SK-N-SH (cell line): Measurements from ENCODE around the gene JMJD7. TPM values are rescaled to one million over a fixed set of nuclear protein-coding genes. Genes with fewer than 3 reads are reported as not detected.

Source experiments
- CTCF ChIA-PET: fragments of 300-600, 350-600 bp; formaldehyde crosslinking; extraction: SDS; loops from one replicate; lab custom pipeline; 2021; lab: Yijun Ruan, JAX
- POLR2A ChIA-PET: fragments of 350-600 bp; sonication (Branson Sonifier 250); formaldehyde crosslinking; extraction: SDS; loops from one replicate; lab custom pipeline; 2020; ENCODE audit warnings: antibody characterized with exemption, inconsistent platforms; lab: Yijun Ruan, JAX
- DNase-seq: peaks from one replicate; pipeline ENCODE4 v3.0.0; 2012
- H2AFZ ChIP-seq: fragments of 200-600 bp; sonication (generic); 2 replicates; pipeline ENCODE4 v1.8.1; 2016; ENCODE audit warnings: antibody characterized with exemption, mild to moderate bottlenecking, low read depth
- H3F3A ChIP-seq: fragments of 200-600 bp; sonication (generic); replicated peaks from 2 replicates; pipeline ENCODE3; 2016; ENCODE audit warnings: antibody characterized with exemption, mild to moderate bottlenecking; ENCODE audit not compliant: insufficient read depth
- H3K27ac ChIP-seq, 2 experiments: fragments of 200-500 bp in 1 of 2; fragments of 200-600 bp in 1 of 2; sonication (Bioruptor generic) in 1 of 2; sonication (generic), shearing (Covaris generic) in 1 of 2; 2 replicates each; pipeline versions ENCODE4 v1.5.1 to v1.6.1; 2014 to 2016; ENCODE audit warnings: low read depth in 2 of 2, inconsistent platforms in 1 of 2, low read length in 1 of 2, mild to moderate bottlenecking in 1 of 2, mixed read lengths in 1 of 2
- H3K27me3 ChIP-seq: fragments of 200-600 bp; sonication (generic), shearing (Covaris generic); 2 replicates; pipeline ENCODE4 v1.6.1; 2016; ENCODE audit warnings: mixed run types; ENCODE audit not compliant: insufficient read depth
- H3K36me3 ChIP-seq, 2 experiments: fragments of 200-500 bp in 1 of 2; fragments of 200-600 bp in 1 of 2; sonication (Bioruptor generic) in 1 of 2; sonication (generic) in 1 of 2; replicated peaks in 1 of 2; 2 replicates each; pipeline versions ENCODE3 to v1.5.1; 2014 to 2016; ENCODE audit warnings: low read length in 1 of 2, mild to moderate bottlenecking in 1 of 2; ENCODE audit not compliant: insufficient read depth in 2 of 2, control insufficient read depth in 1 of 2
- H3K4me1 ChIP-seq, 2 experiments: fragments of 200-500 bp in 1 of 2; fragments of 200-600 bp in 1 of 2; sonication (Bioruptor generic) in 1 of 2; sonication (generic), shearing (Covaris generic) in 1 of 2; 2 replicates each; pipeline versions ENCODE4 v1.5.1 to v1.6.1; 2014 to 2016; ENCODE audit warnings: low read depth in 1 of 2, low read length in 1 of 2, mixed run types in 1 of 2; ENCODE audit not compliant: insufficient read depth in 2 of 2, control insufficient read depth in 1 of 2
- H3K4me2 ChIP-seq: fragments of 200-600 bp; sonication (generic), shearing (Covaris generic); 2 replicates; pipeline ENCODE4 v1.6.1; 2017; ENCODE audit warnings: mixed run types
- H3K4me3 ChIP-seq, 2 experiments: fragments of 200-500 bp in 1 of 2; fragments of 200-600 bp in 1 of 2; sonication (Bioruptor generic) in 1 of 2; sonication (generic), shearing (Covaris generic) in 1 of 2; 2 replicates each; pipeline versions ENCODE4 v1.5.1 to v1.8.1; 2014 to 2016; ENCODE audit warnings: low read depth in 2 of 2, inconsistent platforms in 1 of 2, low read length in 1 of 2, mild to moderate bottlenecking in 1 of 2, mixed read lengths in 1 of 2, moderate library complexity in 1 of 2
- H3K79me2 ChIP-seq: fragments of 200-600 bp; sonication (generic); 2 replicates; pipeline ENCODE4 v1.8.1; 2017; ENCODE audit warnings: mild to moderate bottlenecking; ENCODE audit not compliant: insufficient read depth
- H3K9ac ChIP-seq: fragments of 200-600 bp; sonication (generic); 2 replicates; pipeline ENCODE4 v1.6.1; 2017; ENCODE audit warnings: mixed run types
- H3K9me2 ChIP-seq: fragments of 200-600 bp; sonication (generic); 2 replicates; pipeline ENCODE4 v1.6.1; 2017; ENCODE audit warnings: mixed run types
- H3K9me3 ChIP-seq: fragments of 200-600 bp; sonication (generic); 2 replicates; pipeline ENCODE4 v1.6.1; 2017; ENCODE audit warnings: mixed run types, mild to moderate bottlenecking, moderate library complexity
- H4K20me1 ChIP-seq: fragments of 200-600 bp; sonication (generic); 2 replicates; pipeline ENCODE4 v1.6.1; 2017; ENCODE audit warnings: mild to moderate bottlenecking, mixed run types; ENCODE audit not compliant: insufficient read depth
- CHD2 ChIP-seq: fragments of 150-350 bp; IDR thresholded peaks from 2 replicates; pipeline ENCODE4 v1.6.1; 2018; ENCODE audit warnings: low read length; ENCODE audit not compliant: partially characterized antibody
- ELF1 ChIP-seq: IDR thresholded peaks from 2 replicates; pipeline ENCODE4 v1.4.0; 2012
- EZH2phosphoT487 ChIP-seq: fragments of 200-600 bp; sonication (generic); IDR thresholded peaks from 2 replicates; pipeline ENCODE4 v1.6.1; 2017; ENCODE audit warnings: low read depth, mixed run types, mild to moderate bottlenecking, antibody characterized with exemption, moderate library complexity, borderline replicate concordance
- FOXM1 ChIP-seq: IDR thresholded peaks from 2 replicates; pipeline ENCODE4 v1.4.0; 2012; ENCODE audit warnings: low read depth, mild to moderate bottlenecking
- GABPA ChIP-seq: IDR thresholded peaks from 2 replicates; pipeline ENCODE4 v1.4.0; 2012; ENCODE audit warnings: low read depth, mild to moderate bottlenecking
- GATA2 ChIP-seq: sonication (generic); formaldehyde crosslinking; IDR thresholded peaks from 2 replicates; pipeline ENCODE4 v1.5.0; 2020; ENCODE audit warnings: mild to moderate bottlenecking, missing genetic modification reagents
- JUND ChIP-seq: IDR thresholded peaks from 2 replicates; pipeline ENCODE4 v1.4.0; 2012
- MEF2A ChIP-seq: IDR thresholded peaks from 2 replicates; pipeline ENCODE4 v1.4.0; 2012; ENCODE audit warnings: low read depth, borderline replicate concordance
- MXI1 ChIP-seq: IDR thresholded peaks from 2 replicates; pipeline ENCODE4 v1.6.1; 2012; ENCODE audit warnings: mild to moderate bottlenecking, low read depth, low read length, improper control_type of control experiment
- NFIC ChIP-seq: IDR thresholded peaks from 2 replicates; pipeline ENCODE4 v1.4.0; 2012; ENCODE audit warnings: borderline replicate concordance
- NRF1 ChIP-seq: IDR thresholded peaks from 2 replicates; pipeline ENCODE4 v1.6.1; 2012; ENCODE audit warnings: low read depth, mild to moderate bottlenecking, low read length
- RAD21 ChIP-seq: IDR thresholded peaks from 2 replicates; pipeline ENCODE4 v1.6.1; 2012; ENCODE audit warnings: mild to moderate bottlenecking, low read length
- RFX5 ChIP-seq: IDR thresholded peaks from 2 replicates; pipeline ENCODE4 v1.6.1; 2012; ENCODE audit warnings: mild to moderate bottlenecking, improper control_type of control experiment, low read length
- SIN3A ChIP-seq: IDR thresholded peaks from 2 replicates; pipeline ENCODE4 v1.6.1; 2012; ENCODE audit warnings: low read depth, mild to moderate bottlenecking, low read length, moderate library complexity, borderline replicate concordance
- SMC3 ChIP-seq: IDR thresholded peaks from 2 replicates; pipeline ENCODE4 v1.6.1; 2012; ENCODE audit warnings: low read depth, low read length, improper control_type of control experiment
- TCF12 ChIP-seq: IDR thresholded peaks from 2 replicates; pipeline ENCODE4 v1.4.0; 2012
- WGBS: methylation state at CpG from one replicate; pipeline ENCODE4 v1.1.6; 2017; ENCODE audit warnings: low lambda C conversion rate; 5-methylcytosine and 5-hydroxymethylcytosine counted together
- polyA plus RNA-seq, 3 experiments: library from polyadenylated mRNA; depleted of rRNA; stranded (reverse); fragments of >200 nt; gene quantifications; 2 replicates each; pipeline ENCODE4 v1.2.3, GENCODE V29; 2012
- TF ChIP-seq, protein P1 (sequence below): fragments of 150-350 bp; IDR thresholded peaks from 2 replicates; pipeline ENCODE4 v1.6.1; 2017; ENCODE audit warnings: antibody characterized with exemption, low read length, low read depth, borderline replicate concordance
- TF ChIP-seq, protein P2 (sequence below): IDR thresholded peaks from 2 replicates; pipeline ENCODE4 v1.6.1; 2012; ENCODE audit warnings: mild to moderate bottlenecking, low read depth, low read length, moderate library complexity
- TF ChIP-seq, protein P3 (sequence below): IDR thresholded peaks from 2 replicates; pipeline ENCODE4 v1.4.0; 2012; ENCODE audit warnings: low read depth
- TF ChIP-seq, protein P4 (sequence below): IDR thresholded peaks from 2 replicates; pipeline ENCODE4; 2012

Gene JMJD7
- polyA plus RNA-seq, 1 of the 3 experiments (the other 2 are of a cell fraction) = 6.5 TPM

DNA sequence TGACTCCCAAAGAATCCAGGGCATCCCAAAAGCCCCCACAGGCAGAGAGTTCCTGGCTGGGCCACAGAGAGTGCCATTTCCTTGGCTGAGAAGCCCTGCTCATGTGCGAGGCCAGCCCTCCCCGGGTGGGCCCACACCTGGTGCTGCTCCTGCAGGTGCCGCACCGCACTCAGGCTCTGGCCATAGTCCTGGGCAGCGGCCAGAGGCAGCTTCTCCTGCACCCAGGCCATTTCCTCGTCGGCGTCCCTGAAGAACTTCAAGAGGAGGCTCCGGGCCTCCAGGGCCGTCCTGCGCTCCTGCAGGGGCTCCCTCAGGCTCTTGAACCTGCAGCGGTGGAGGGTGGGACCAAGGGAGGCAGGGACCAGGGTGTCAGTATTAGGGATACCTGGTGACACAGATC lies 28.8 kb downstream of the JMJD7 start:
- POLR2A ChIA-PET = no interaction called here
- H4K20me1 ChIP-seq = no peaks in the 10 kb centered on the region
- TF ChIP-seq GABPA (no peak), NFIC (no peak), RFX5 (no peak), JUND (no peak), SMC3 (no peak), ELF1 (no peak), MXI1 (no peak), RAD21 (no peak), TCF12 (no peak), CHD2 (no peak), FOXM1 (no peak), NRF1 (no peak), SIN3A (no peak), GATA2 (CRISPR knock-in tag) (no peak), MEF2A (no peak), EZH2phosphoT487 (no peak)
- TF ChIP-seq, protein P1, sequence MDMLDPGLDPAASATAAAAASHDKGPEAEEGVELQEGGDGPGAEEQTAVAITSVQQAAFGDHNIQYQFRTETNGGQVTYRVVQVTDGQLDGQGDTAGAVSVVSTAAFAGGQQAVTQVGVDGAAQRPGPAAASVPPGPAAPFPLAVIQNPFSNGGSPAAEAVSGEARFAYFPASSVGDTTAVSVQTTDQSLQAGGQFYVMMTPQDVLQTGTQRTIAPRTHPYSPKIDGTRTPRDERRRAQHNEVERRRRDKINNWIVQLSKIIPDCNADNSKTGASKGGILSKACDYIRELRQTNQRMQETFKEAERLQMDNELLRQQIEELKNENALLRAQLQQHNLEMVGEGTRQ = no peak
- TF ChIP-seq, protein P2, sequence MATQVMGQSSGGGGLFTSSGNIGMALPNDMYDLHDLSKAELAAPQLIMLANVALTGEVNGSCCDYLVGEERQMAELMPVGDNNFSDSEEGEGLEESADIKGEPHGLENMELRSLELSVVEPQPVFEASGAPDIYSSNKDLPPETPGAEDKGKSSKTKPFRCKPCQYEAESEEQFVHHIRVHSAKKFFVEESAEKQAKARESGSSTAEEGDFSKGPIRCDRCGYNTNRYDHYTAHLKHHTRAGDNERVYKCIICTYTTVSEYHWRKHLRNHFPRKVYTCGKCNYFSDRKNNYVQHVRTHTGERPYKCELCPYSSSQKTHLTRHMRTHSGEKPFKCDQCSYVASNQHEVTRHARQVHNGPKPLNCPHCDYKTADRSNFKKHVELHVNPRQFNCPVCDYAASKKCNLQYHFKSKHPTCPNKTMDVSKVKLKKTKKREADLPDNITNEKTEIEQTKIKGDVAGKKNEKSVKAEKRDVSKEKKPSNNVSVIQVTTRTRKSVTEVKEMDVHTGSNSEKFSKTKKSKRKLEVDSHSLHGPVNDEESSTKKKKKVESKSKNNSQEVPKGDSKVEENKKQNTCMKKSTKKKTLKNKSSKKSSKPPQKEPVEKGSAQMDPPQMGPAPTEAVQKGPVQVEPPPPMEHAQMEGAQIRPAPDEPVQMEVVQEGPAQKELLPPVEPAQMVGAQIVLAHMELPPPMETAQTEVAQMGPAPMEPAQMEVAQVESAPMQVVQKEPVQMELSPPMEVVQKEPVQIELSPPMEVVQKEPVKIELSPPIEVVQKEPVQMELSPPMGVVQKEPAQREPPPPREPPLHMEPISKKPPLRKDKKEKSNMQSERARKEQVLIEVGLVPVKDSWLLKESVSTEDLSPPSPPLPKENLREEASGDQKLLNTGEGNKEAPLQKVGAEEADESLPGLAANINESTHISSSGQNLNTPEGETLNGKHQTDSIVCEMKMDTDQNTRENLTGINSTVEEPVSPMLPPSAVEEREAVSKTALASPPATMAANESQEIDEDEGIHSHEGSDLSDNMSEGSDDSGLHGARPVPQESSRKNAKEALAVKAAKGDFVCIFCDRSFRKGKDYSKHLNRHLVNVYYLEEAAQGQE = no peak
- TF ChIP-seq, protein P3, sequence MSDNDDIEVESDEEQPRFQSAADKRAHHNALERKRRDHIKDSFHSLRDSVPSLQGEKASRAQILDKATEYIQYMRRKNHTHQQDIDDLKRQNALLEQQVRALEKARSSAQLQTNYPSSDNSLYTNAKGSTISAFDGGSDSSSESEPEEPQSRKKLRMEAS = no peak
- TF ChIP-seq, protein P4, sequence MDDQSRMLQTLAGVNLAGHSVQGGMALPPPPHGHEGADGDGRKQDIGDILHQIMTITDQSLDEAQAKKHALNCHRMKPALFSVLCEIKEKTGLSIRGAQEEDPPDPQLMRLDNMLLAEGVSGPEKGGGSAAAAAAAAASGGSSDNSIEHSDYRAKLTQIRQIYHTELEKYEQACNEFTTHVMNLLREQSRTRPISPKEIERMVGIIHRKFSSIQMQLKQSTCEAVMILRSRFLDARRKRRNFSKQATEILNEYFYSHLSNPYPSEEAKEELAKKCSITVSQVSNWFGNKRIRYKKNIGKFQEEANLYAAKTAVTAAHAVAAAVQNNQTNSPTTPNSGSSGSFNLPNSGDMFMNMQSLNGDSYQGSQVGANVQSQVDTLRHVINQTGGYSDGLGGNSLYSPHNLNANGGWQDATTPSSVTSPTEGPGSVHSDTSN = no peak
- TF ChIP-seq, all 33 proteins: peak for 0
- no peak for DNase-seq
- Histone ChIP-seq H3K4me2 (no peak overlapping the region), H3K4me3 (no peak overlapping the region), H3K27me3 (no peaks in the 10 kb centered on the region), H3K9ac (no peak overlapping the region), H2AFZ (no peak overlapping the region), H3K9me3 (no peaks in the 10 kb centered on the region), H3K79me2 (no peaks in the 10 kb centered on the region), H3K27ac (no peak overlapping the region), H3K9me2 (no peaks in the 10 kb centered on the region), H3K4me1 (peaks cover 0 to 11% of the 10 kb centered on the region in 2 experiments; a peak in 1 of 4 replicates), H3K36me3 (no peaks in the 10 kb centered on the region), H3F3A (no peaks in the 10 kb centered on the region)
- CTCF ChIA-PET = interaction anchor here (1.3 kb wide), 1 partner anchor 48 kb away, joined by 3 read pairs; no protein-coding TSS in a partner anchor
- WGBS = 70% methylated on average over 2 of the region's 12 CpGs
